DOHH2 (cell line): ENCODE results near the gene HACL1.

Source experiments
- H3F3A ChIP-seq: fragments of 200-600 bp; sonication (generic), shearing (Covaris generic); 2 replicates; pipeline ENCODE4 v1.6.0; 2016; ENCODE audit warnings: antibody characterized with exemption, mild to moderate bottlenecking; ENCODE audit not compliant: control insufficient read depth, insufficient read depth
- H3K27ac ChIP-seq: fragments of 200-600 bp; sonication (generic); 2 replicates; pipeline ENCODE4 v1.5.1; 2014; ENCODE audit warnings: low read depth, mild to moderate bottlenecking, low read length, moderate library complexity
- H3K27me3 ChIP-seq: fragments of 200-600 bp; sonication (generic); 2 replicates; pipeline ENCODE4 v1.6.1; 2014; ENCODE audit warnings: mild to moderate bottlenecking, low read length, mixed read lengths; ENCODE audit not compliant: control insufficient read depth
- H3K36me3 ChIP-seq: fragments of 200-600 bp; sonication (generic); 2 replicates; pipeline ENCODE4 v1.6.1; 2014; ENCODE audit warnings: mild to moderate bottlenecking, low read length, moderate library complexity, mixed read lengths; ENCODE audit not compliant: control insufficient read depth
- H3K4me1 ChIP-seq: fragments of 200-600 bp; sonication (generic); 2 replicates; pipeline ENCODE4 v1.6.1; 2014; ENCODE audit warnings: mild to moderate bottlenecking, low read length, mixed read lengths; ENCODE audit not compliant: control insufficient read depth
- H3K4me2 ChIP-seq: fragments of 200-600 bp; sonication (generic); 2 replicates; pipeline ENCODE4 v1.6.0; 2014; ENCODE audit warnings: mild to moderate bottlenecking, low read length, moderate library complexity
- H3K4me3 ChIP-seq: fragments of 200-600 bp; sonication (generic); 2 replicates; pipeline ENCODE4 v1.5.1; 2014; ENCODE audit warnings: mild to moderate bottlenecking, low read length, mixed read lengths
- H3K79me2 ChIP-seq: fragments of 200-600 bp; sonication (generic); 2 replicates; pipeline ENCODE4 v1.6.1; 2014; ENCODE audit warnings: mild to moderate bottlenecking, low read length, mixed read lengths; ENCODE audit not compliant: control insufficient read depth
- H3K9me2 ChIP-seq: fragments of 200-600 bp; sonication (generic); replicated peaks from 2 replicates; pipeline ENCODE4 v1.6.1; 2014; ENCODE audit warnings: mild to moderate bottlenecking, low read length, mixed read lengths; ENCODE audit not compliant: control insufficient read depth
- H3K9me3 ChIP-seq: fragments of 200-600 bp; sonication (generic); 2 replicates; pipeline ENCODE4 v1.6.1; 2014; ENCODE audit warnings: antibody characterized with exemption, low read length, mixed read lengths; ENCODE audit not compliant: control insufficient read depth, insufficient read depth
- H4K20me1 ChIP-seq: fragments of 200-600 bp; sonication (generic); 2 replicates; pipeline ENCODE4 v1.6.0; 2014; ENCODE audit warnings: low read depth, mild to moderate bottlenecking, antibody characterized with exemption, low read length, moderate library complexity; ENCODE audit not compliant: control insufficient read depth, insufficient read depth
- EZH2phosphoT487 ChIP-seq: fragments of 200-600 bp; sonication (generic); IDR thresholded peaks from 2 replicates; pipeline ENCODE4 v1.6.1; 2017; ENCODE audit warnings: borderline replicate concordance, mild to moderate bottlenecking, antibody characterized with exemption, low read length, moderate library complexity, mixed read lengths
- TF ChIP-seq, protein P1 (sequence below): fragments of 200-600 bp; sonication (generic); IDR thresholded peaks from one replicate; pipeline ENCODE4 v1.5.1; 2014; ENCODE audit warnings: antibody characterized with exemption, mild to moderate bottlenecking, low read depth, low read length; ENCODE audit not compliant: poor library complexity, severe bottlenecking

The HACL1 gene

DNA sequence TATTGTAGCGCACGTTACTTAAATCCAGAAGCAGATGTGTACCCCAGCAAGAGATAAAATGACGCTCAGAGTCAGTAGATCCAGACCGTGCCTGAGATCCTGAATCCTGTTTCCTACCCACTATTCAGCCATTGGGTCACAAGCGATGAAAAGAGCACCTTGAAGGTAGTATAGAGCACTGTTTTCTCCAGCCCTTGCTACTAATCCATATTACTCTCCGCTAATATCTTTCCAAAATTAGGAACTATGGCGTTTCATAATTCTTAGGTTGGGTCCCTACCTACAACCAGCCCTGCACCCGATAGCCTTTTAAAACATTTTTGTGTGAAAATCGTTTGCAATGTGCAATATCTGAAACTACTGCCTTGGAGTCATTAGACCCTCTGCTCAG is 772 bp upstream of the HACL1 start:
- H3K36me3 ChIP-seq: peaks cover 17% of the 10 kb centered on the region
- H3K4me2 ChIP-seq: peak overlapping the region; percentile 86
- H3K79me2 ChIP-seq: peaks cover 19% of the 10 kb centered on the region
- H3K9me2 ChIP-seq: no peaks in the 10 kb centered on the region
- no peaks in the 10 kb centered on the region for H3K27me3 ChIP-seq
- TF ChIP-seq, protein P1, sequence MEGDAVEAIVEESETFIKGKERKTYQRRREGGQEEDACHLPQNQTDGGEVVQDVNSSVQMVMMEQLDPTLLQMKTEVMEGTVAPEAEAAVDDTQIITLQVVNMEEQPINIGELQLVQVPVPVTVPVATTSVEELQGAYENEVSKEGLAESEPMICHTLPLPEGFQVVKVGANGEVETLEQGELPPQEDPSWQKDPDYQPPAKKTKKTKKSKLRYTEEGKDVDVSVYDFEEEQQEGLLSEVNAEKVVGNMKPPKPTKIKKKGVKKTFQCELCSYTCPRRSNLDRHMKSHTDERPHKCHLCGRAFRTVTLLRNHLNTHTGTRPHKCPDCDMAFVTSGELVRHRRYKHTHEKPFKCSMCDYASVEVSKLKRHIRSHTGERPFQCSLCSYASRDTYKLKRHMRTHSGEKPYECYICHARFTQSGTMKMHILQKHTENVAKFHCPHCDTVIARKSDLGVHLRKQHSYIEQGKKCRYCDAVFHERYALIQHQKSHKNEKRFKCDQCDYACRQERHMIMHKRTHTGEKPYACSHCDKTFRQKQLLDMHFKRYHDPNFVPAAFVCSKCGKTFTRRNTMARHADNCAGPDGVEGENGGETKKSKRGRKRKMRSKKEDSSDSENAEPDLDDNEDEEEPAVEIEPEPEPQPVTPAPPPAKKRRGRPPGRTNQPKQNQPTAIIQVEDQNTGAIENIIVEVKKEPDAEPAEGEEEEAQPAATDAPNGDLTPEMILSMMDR: no peak
- no peak for TF ChIP-seq EZH2phosphoT487
- no peaks in the 10 kb centered on the region; the same call in 1 of the 2 replicates for H3F3A ChIP-seq
- H3K4me1 ChIP-seq: peaks cover 17% of the 10 kb centered on the region
- H3K9me3 ChIP-seq: no peaks in the 10 kb centered on the region; the same call in 1 of the 2 replicates
- peak overlapping the region; percentile 62 for H3K27ac ChIP-seq
- H4K20me1 ChIP-seq: no peaks in the 10 kb centered on the region
- peak overlapping the region; percentile 78 for H3K4me3 ChIP-seq

DNA sequence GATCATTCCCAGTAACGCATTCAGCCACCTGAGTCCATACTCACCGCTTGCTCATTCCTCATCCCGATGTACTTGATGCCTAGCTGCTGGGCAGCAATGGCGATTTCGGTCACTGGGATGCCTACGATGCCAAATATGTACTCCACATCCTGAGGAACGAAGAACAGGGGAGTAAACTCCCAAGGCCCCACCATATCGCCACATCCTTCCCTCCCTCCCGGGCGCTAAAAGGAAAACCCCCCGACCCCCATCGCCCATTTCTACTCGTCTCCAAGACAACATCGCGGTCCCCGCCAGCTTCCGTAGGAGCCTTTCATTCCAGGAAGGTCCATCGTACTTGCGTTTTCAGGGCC is 347 bp downstream of the HACL1 start:
- H3K27me3 ChIP-seq: no peaks in the 10 kb centered on the region
- no peak for TF ChIP-seq EZH2phosphoT487
- TF ChIP-seq, protein P1: no peak

DNA sequence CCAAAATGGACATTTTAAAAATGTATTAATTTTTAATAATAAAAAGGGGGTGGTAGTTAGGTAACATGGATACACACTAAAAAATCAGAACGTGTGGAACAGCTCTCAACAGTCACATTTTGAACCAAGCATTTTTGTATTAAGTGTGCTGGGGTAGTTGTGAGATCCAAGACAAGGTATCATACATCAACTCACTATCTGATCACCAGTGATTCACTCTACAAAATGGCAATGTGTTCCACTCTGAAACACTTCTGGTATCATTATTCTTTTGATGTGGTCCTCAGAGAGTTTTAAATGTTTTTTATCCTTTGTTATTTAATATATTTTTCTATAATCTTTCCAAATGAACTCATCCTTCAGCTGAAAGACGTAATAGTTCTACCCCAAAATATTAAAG is 5.4 kb downstream of the HACL1 start:
- Histone ChIP-seq H3K9me3 (no peaks in the 10 kb centered on the region), H3K27me3 (no peaks in the 10 kb centered on the region), H3K79me2 (peaks cover 7% of the 10 kb centered on the region), H3K36me3 (peaks cover 30% of the 10 kb centered on the region), H3K9me2 (no peaks in the 10 kb centered on the region), H3F3A (peaks cover 22% of the 10 kb centered on the region), H3K4me2 (no peak overlapping the region), H3K4me3 (no peak overlapping the region), H3K4me1 (peaks cover 8% of the 10 kb centered on the region), H3K27ac (no peak overlapping the region), H4K20me1 (no peaks in the 10 kb centered on the region)
- TF ChIP-seq, protein P1: no peak
- no peak for TF ChIP-seq EZH2phosphoT487

More for the DNA sequence above, 347 bp downstream of the HACL1 start:
- H3K4me3 ChIP-seq: peak overlapping the region; percentile 78
- no peaks in the 10 kb centered on the region for H3K9me2 ChIP-seq
- no peaks in the 10 kb centered on the region for H4K20me1 ChIP-seq
- H3K79me2 ChIP-seq: peaks cover 19% of the 10 kb centered on the region
- H3K9me3 ChIP-seq: no peaks in the 10 kb centered on the region; the same call in 1 of the 2 replicates
- H3K4me2 ChIP-seq: peak overlapping the region; percentile 86
- H3K4me1 ChIP-seq: peaks cover 17% of the 10 kb centered on the region
- H3K27ac ChIP-seq: peak overlapping the region; percentile 62
- H3F3A ChIP-seq: peaks cover 7% of the 10 kb centered on the region
- peaks cover 26% of the 10 kb centered on the region for H3K36me3 ChIP-seq
